H1 (cell line): ENCODE results near the gene RAET1E. TPM values are rescaled to one million over a fixed set of nuclear protein-coding genes. Genes with fewer than 3 reads are reported as not detected.
"Not testable (repeated sequence)": the region's sequence is repeated elsewhere in the genome, so short reads cannot be mapped to it uniquely, and the experiment has no call there.

Source experiments
- CTCF ChIA-PET: fragments of 300-600 bp; sonication (Branson Sonifier 250); formaldehyde crosslinking; loops from one replicate; lab custom pipeline; 2021; ENCODE audit not compliant: partially characterized antibody; lab: Charles Lee
- POLR2A ChIA-PET: fragments of 300-600 bp; sonication (Branson Sonifier 250); formaldehyde crosslinking; loops from one replicate; lab custom pipeline; 2021; ENCODE audit warnings: inconsistent platforms; ENCODE audit not compliant: partially characterized antibody; lab: Charles Lee
- DNase-seq, 2 experiments: peaks; one replicate each; pipeline versions ENCODE4 v3.0.0 to v3.0.0-alpha.2; 2010 to 2022; ENCODE audit warnings: low spot score in 2 of 2, low read depth in 1 of 2, mixed read lengths in 1 of 2
- FAIRE-seq: peaks from 2 replicates; lab custom pipeline; 2011; peaks lifted over from hg19 to GRCh38; lab: Jason Lieb, UNC
- H2AFZ ChIP-seq: 2 replicates; pipeline ENCODE4 v1.8.1; 2012; ENCODE audit warnings: low read length, inconsistent platforms
- H2AK5ac ChIP-seq: 2 replicates; pipeline ENCODE4 v1.6.1; 2013; ENCODE audit warnings: low read depth, low read length
- H2BK120ac ChIP-seq: replicated peaks from 2 replicates; pipeline ENCODE3; 2013; ENCODE audit warnings: low read depth, low read length, inconsistent platforms
- H2BK12ac ChIP-seq: 2 replicates; pipeline ENCODE4 v1.6.1; 2013; ENCODE audit warnings: low read depth, low read length
- H2BK15ac ChIP-seq: 2 replicates; pipeline ENCODE4 v1.6.1; 2013; ENCODE audit warnings: low read length
- H2BK20ac ChIP-seq: 2 replicates; pipeline ENCODE4 v1.6.1; 2013; ENCODE audit warnings: low read length
- H2BK5ac ChIP-seq: 2 replicates; pipeline ENCODE4 v1.6.1; 2013; ENCODE audit warnings: low read depth, low read length
- H3K14ac ChIP-seq: 2 replicates; pipeline ENCODE4 v1.6.1; 2013; ENCODE audit warnings: inconsistent platforms; ENCODE audit not compliant: insufficient read length
- H3K18ac ChIP-seq: 2 replicates; pipeline ENCODE4 v1.6.1; 2013; ENCODE audit warnings: low read length; ENCODE audit errors: extremely low read depth
- H3K23ac ChIP-seq: 2 replicates; pipeline ENCODE4 v1.6.1; 2013; ENCODE audit warnings: inconsistent platforms; ENCODE audit not compliant: insufficient read length
- H3K23me2 ChIP-seq: 2 replicates; pipeline ENCODE4 v1.6.1; 2013; ENCODE audit warnings: low read depth, low read length
- H3K27ac ChIP-seq: 2 replicates; pipeline ENCODE4 v1.6.1; 2011; ENCODE audit warnings: low read depth, low read length, inconsistent platforms
- H3K27me3 ChIP-seq, 4 experiments: replicated peaks in 1 of 4; 1 replicate in 1 of 4; 2 replicates in 3 of 4; pipeline versions ENCODE4 v1.6.1 to v1.8.1; 2011 to 2013; ENCODE audit warnings: low read length in 3 of 4, mild to moderate bottlenecking in 3 of 4, inconsistent platforms in 2 of 4, mixed read lengths in 2 of 4, moderate library complexity in 1 of 4; ENCODE audit not compliant: control insufficient read depth in 3 of 4, insufficient read depth in 3 of 4; ENCODE audit errors: extremely low read depth in 1 of 4
- H3K36me3 ChIP-seq, 4 experiments: 2 replicates each; pipeline versions ENCODE4 v1.6.1 to v1.8.1; 2011 to 2013; ENCODE audit warnings: mild to moderate bottlenecking in 4 of 4, low read length in 3 of 4, moderate library complexity in 2 of 4, control low read depth in 1 of 4, inconsistent platforms in 1 of 4; ENCODE audit not compliant: insufficient read depth in 4 of 4, control insufficient read depth in 2 of 4
- H3K4ac ChIP-seq: replicated peaks from 2 replicates; pipeline ENCODE3; 2013; ENCODE audit warnings: low read length, low read depth, mixed read lengths, inconsistent platforms; ENCODE audit not compliant: insufficient read length
- H3K4me1 ChIP-seq, 4 experiments: replicated peaks in 1 of 4; 1 replicate in 1 of 4; 2 replicates in 3 of 4; pipeline versions ENCODE4 v1.6.1 to v1.8.1; 2011 to 2013; ENCODE audit warnings: low read length in 3 of 4, inconsistent platforms in 2 of 4, mixed read lengths in 1 of 4; ENCODE audit not compliant: insufficient read depth in 4 of 4, control insufficient read depth in 3 of 4
- H3K4me2 ChIP-seq, 2 experiments: 2 replicates each; pipeline versions ENCODE4 v1.6.1 to v1.8.1; 2011 to 2013; ENCODE audit warnings: low read depth in 2 of 2, low read length in 2 of 2, control low read depth in 1 of 2, inconsistent platforms in 1 of 2, mild to moderate bottlenecking in 1 of 2; ENCODE audit not compliant: insufficient read depth in 1 of 2
- H3K4me3 ChIP-seq, 4 experiments: fragments of 200-600, 300-600 bp in 1 of 4; sonication (generic), shearing (Covaris generic), sonication (Bioruptor Twin) in 1 of 4; 2 replicates each; pipeline versions ENCODE4 v1.5.1 to v1.8.1; 2011 to 2016; ENCODE audit warnings: low read length in 4 of 4, low read depth in 3 of 4, control low read depth in 2 of 4, inconsistent platforms in 2 of 4, mild to moderate bottlenecking in 2 of 4, mixed read lengths in 1 of 4, moderate library complexity in 1 of 4; ENCODE audit not compliant: insufficient read depth in 2 of 4; ENCODE audit errors: extremely low read depth in 1 of 4
- H3K56ac ChIP-seq: replicated peaks from 2 replicates; pipeline ENCODE3; 2013; ENCODE audit warnings: low read depth, mild to moderate bottlenecking, mixed read lengths, low read length, inconsistent platforms; ENCODE audit not compliant: insufficient read length
- H3K79me1 ChIP-seq: 2 replicates; pipeline ENCODE4 v1.6.1; 2013; ENCODE audit warnings: low read depth, low read length, control low read depth
- H3K79me2 ChIP-seq, 2 experiments: 2 replicates each; pipeline versions ENCODE4 v1.6.1 to v1.8.1; 2012 to 2013; ENCODE audit warnings: low read length in 2 of 2, mild to moderate bottlenecking in 2 of 2, inconsistent platforms in 1 of 2; ENCODE audit not compliant: insufficient read depth in 2 of 2, control insufficient read depth in 1 of 2
- H3K9ac ChIP-seq, 4 experiments: replicated peaks in 1 of 4; 1 replicate in 1 of 4; 2 replicates in 3 of 4; pipeline versions ENCODE4 v1.6.1 to v1.8.1; 2011 to 2013; ENCODE audit warnings: low read depth in 3 of 4, low read length in 3 of 4, control low read depth in 2 of 4, mild to moderate bottlenecking in 2 of 4, moderate library complexity in 2 of 4, inconsistent platforms in 1 of 4; ENCODE audit errors: extremely low read depth in 1 of 4
- H3K9me3 ChIP-seq, 2 experiments: 2 replicates each; pipeline versions ENCODE4 v1.6.1 to v1.8.1; 2012 to 2013; ENCODE audit warnings: mild to moderate bottlenecking in 2 of 2, moderate library complexity in 2 of 2, control low read depth in 1 of 2, inconsistent platforms in 1 of 2, low read depth in 1 of 2, low read length in 1 of 2, mixed read lengths in 1 of 2; ENCODE audit not compliant: insufficient read depth in 2 of 2
- H4K20me1 ChIP-seq, 2 experiments: replicated peaks in 1 of 2; 2 replicates each; pipeline versions ENCODE3 to v1.8.1; 2011 to 2013; ENCODE audit warnings: inconsistent platforms in 2 of 2, low read length in 2 of 2, mild to moderate bottlenecking in 1 of 2; ENCODE audit not compliant: insufficient read depth in 2 of 2, control insufficient read depth in 1 of 2
- H4K5ac ChIP-seq: 2 replicates; pipeline ENCODE4 v1.6.1; 2013; ENCODE audit warnings: low read length, low read depth, mixed read lengths, inconsistent platforms; ENCODE audit not compliant: insufficient read length
- H4K8ac ChIP-seq: 2 replicates; pipeline ENCODE4 v1.8.0; 2013; ENCODE audit warnings: mild to moderate bottlenecking, moderate library complexity, low read length, inconsistent platforms; ENCODE audit not compliant: insufficient read depth; ENCODE audit errors: extremely low read depth
- H4K91ac ChIP-seq: replicated peaks from 2 replicates; pipeline ENCODE3; 2013; ENCODE audit warnings: low read length, mixed read lengths, inconsistent platforms; ENCODE audit not compliant: insufficient read length
- WGBS, 2 experiments: shearing (Covaris generic) in 1 of 2; methylation state at CpG; one replicate each; pipeline versions ENCODE4 v1.1.6 to v1.1.7; 2013 to 2015; ENCODE audit warnings: low lambda C conversion rate in 2 of 2, mixed read lengths in 2 of 2, inconsistent platforms in 1 of 2, low coverage in 1 of 2, missing lambda C conversion rate in 1 of 2; ENCODE audit not compliant: insufficient replicate concordance in 2 of 2, insufficient coverage in 1 of 2, insufficient read length in 1 of 2; ENCODE audit errors: extremely low coverage in 1 of 2, missing lambda C conversion rate in 1 of 2; 5-methylcytosine and 5-hydroxymethylcytosine counted together
- polyA plus RNA-seq, 7 experiments: library from polyadenylated mRNA; depleted of rRNA in 3 of 7; stranded (reverse) in 5 of 7; unstranded in 2 of 7; fragments of >200 nt in 5 of 7; fragments of 200-250 nt in 2 of 7; gene quantifications; 1 replicate in 5 of 7; 2 replicates in 1 of 7; 4 replicates in 1 of 7; pipeline versions ENCODE4 v1.2.1 to v1.2.3, GENCODE V29; 2011 to 2013; ENCODE audit warnings: missing spikeins in 2 of 7, mixed read lengths in 2 of 7
- total RNA-seq: library from RNA; stranded (reverse); fragmentation: NEBNext Ultra II Directional; extraction: Animal tissue kit (Norgen Biotek cat#: 25700); gene quantifications from 2 replicates; pipeline ENCODE4 v1.2.1, GENCODE V29; 2021

Gene RAET1E
- total and polyA plus RNA-seq, 2 of the 8 experiments (the other 6 are each of a cell fraction or from before 2014, with no cell fraction given) = not detected

DNA sequence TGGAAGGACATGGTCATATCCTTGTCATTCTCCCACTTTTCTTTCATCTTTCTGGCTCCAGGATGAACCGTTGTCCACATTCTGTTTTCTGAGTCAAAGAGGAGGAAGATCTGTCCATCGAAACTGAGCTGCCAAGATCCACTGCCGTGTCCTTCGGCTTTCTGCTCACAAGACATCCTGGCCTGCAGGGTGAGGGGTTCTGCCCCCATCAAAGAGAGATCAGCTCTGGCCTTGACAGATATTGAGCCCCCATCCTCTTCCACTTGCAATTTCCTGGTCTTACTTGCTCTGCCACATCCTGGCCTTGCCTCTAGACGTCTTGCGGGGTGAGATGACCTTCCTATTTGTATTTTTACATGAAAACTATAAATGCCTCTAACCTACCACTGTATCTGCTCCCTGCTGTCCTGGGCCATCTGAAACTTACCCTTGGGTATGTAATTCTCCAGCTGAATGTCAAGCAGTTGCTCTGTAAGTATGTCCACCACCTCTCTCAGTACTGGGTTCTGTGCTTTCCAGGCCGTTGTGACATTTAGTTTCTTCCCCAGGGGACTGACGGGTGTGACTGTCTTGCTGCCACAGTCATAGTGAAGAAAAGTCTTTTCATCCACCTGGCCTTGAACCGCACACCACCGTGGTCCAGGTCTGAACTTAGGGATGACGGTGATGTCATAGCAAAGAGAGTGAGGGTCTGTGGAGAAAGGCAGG lies 21.4 kb upstream of the RAET1E start:
- H3K23me2 ChIP-seq = peaks cover 12% of the 10 kb centered on the region; the same call in 1 of the 2 replicates
- POLR2A ChIA-PET = not testable (repeated sequence)
- CTCF ChIA-PET = interaction anchor here (0.8 to 4.1 kb wide), 5 partner anchors 15 to 113 kb away, joined by 3 to 19 read pairs (median 4); no protein-coding TSS in a partner anchor

More for the DNA sequence above, 21.4 kb upstream of the RAET1E start:
- H3K18ac ChIP-seq, H3K9ac ChIP-seq, H3K4me2 ChIP-seq, H2BK5ac ChIP-seq, H3K9me3 ChIP-seq, H3K14ac ChIP-seq, H3K36me3 ChIP-seq, H3K4me3 ChIP-seq, H3K27ac ChIP-seq, H4K5ac ChIP-seq, H3K56ac ChIP-seq, H2AFZ ChIP-seq, H2BK20ac ChIP-seq, DNase-seq, H4K20me1 ChIP-seq, H4K91ac ChIP-seq, H3K79me2 ChIP-seq, H2BK12ac ChIP-seq, H3K4me1 ChIP-seq, H4K8ac ChIP-seq, H2AK5ac ChIP-seq, H3K4ac ChIP-seq, H2BK15ac ChIP-seq, H3K23ac ChIP-seq, FAIRE-seq, H2BK120ac ChIP-seq, H3K79me1 ChIP-seq: not testable (repeated sequence)
- H3K27me3 ChIP-seq = peaks cover 24 to 42% (median 37%) of the 10 kb centered on the region in 4 experiments
- 84% methylated on average over 8 of the region's 11 CpGs; no CpG with 5 or more reads in 1 of the 2 experiments for WGBS, 2 experiments
